Activated CD4-positive, alpha-beta T cell treated with anti-CD3 and anti-CD28 coated beads for 36 hours (primary cell): ENCODE measurements around the gene KCNT2. TPM values are rescaled to one million over a fixed set of nuclear protein-coding genes. Genes with fewer than 3 reads are reported as not detected.

Experiments
- ATAC-seq: fragments of 200-7000 bp; cut with Tn5 transposase; one replicate; pipeline ENCODE4 v1.10.0; 2021; ENCODE audit warnings: mild to moderate bottlenecking, moderate library complexity
- CTCF ChIA-PET: fragments of 350-600 bp; sonication (Branson Sonifier 250); formaldehyde crosslinking; loops from one replicate; lab custom pipeline; 2021; ENCODE audit warnings: antibody characterized with exemption; lab: Charles Lee
- POLR2A ChIA-PET: fragments of 350-600 bp; sonication (Branson Sonifier 250); formaldehyde crosslinking; loops from one replicate; lab custom pipeline; 2021; ENCODE audit warnings: antibody characterized with exemption, inconsistent platforms; lab: Charles Lee
- DNase-seq: peaks from one replicate; pipeline ENCODE4 v3.0.0-alpha.2; 2020
- H3K27ac Mint-ChIP-seq: one replicate; pipeline ENCODE4 v1.8.0; 2021; ENCODE audit warnings: mixed read lengths
- H3K27me3 Mint-ChIP-seq: one replicate; pipeline ENCODE4 v1.8.0; 2021; ENCODE audit warnings: mixed read lengths
- H3K36me3 Mint-ChIP-seq: one replicate; pipeline ENCODE4 v1.8.0; 2021; ENCODE audit warnings: low read depth, mixed read lengths
- H3K4me1 Mint-ChIP-seq: one replicate; pipeline ENCODE4 v1.8.0; 2021; ENCODE audit warnings: mixed read lengths
- H3K4me3 Mint-ChIP-seq: one replicate; pipeline ENCODE4 v1.8.0; 2021; ENCODE audit warnings: mild to moderate bottlenecking, moderate library complexity, mixed read lengths
- H3K9me3 Mint-ChIP-seq: one replicate; pipeline ENCODE4 v1.8.0; 2021; ENCODE audit warnings: low read depth, mixed read lengths
- intact Hi-C, 2 experiments: fragments of 100-400 bp; cut with DNase I in 1 of 2; cut with micrococcal nuclease in 1 of 2; formaldehyde crosslinking; loops; one replicate each; pipeline versions ENCODE4 v1.14.2 to v1.15.1; 2022 to 2024; cut with DNase I, micrococcal nuclease
- total RNA-seq, 2 experiments: library from RNA; stranded (reverse); gene quantifications; one replicate each; pipeline ENCODE4 v1.2.3, GENCODE V29; 2021

KCNT2 gene
- total RNA-seq, 2 experiments from 2014 or later: 0.05 to 0.09 TPM

- no peak overlapping the region for H3K4me3 Mint-ChIP-seq
- H3K36me3 Mint-ChIP-seq: no peaks in the 10 kb centered on the region
- intact Hi-C loops: no loop called here
- ATAC-seq (no peak), DNase-seq (no peak)
- H3K27me3 Mint-ChIP-seq: no peaks in the 10 kb centered on the region
- ChIA-PET POLR2A (no interaction called here), CTCF (interaction anchor here (0.6 to 0.8 kb wide), 2 partner anchors 99 to 688 kb away, joined by 3 to 4 read pairs; no protein-coding TSS in a partner anchor)
- no peaks in the 10 kb centered on the region for H3K4me1 Mint-ChIP-seq
- H3K9me3 Mint-ChIP-seq: no peaks in the 10 kb centered on the region
- no peak overlapping the region for H3K27ac Mint-ChIP-seq
These were observed 225.9 kb downstream of the KCNT2 start for GRCh38 chr1:196382383-196382782.

GRCh38 chr1:196381544-196381943, 226.7 kb downstream of the KCNT2 start:
- H3K4me3 Mint-ChIP-seq: no peak overlapping the region
- H3K9me3 Mint-ChIP-seq: no peaks in the 10 kb centered on the region
- no peaks in the 10 kb centered on the region for H3K4me1 Mint-ChIP-seq
- DNase-seq (no peak), ATAC-seq (no peak)
- ChIA-PET POLR2A (no interaction called here), CTCF (no interaction called here)
- intact Hi-C loops: no loop called here
- no peak overlapping the region for H3K27ac Mint-ChIP-seq
- no peaks in the 10 kb centered on the region for H3K27me3 Mint-ChIP-seq
- no peaks in the 10 kb centered on the region for H3K36me3 Mint-ChIP-seq

- ChIA-PET POLR2A (no interaction called here), CTCF (interaction anchor here (0.6 kb wide), 1 partner anchor 276 kb away, joined by 3 read pairs; no protein-coding TSS in a partner anchor)
- no peak for ATAC-seq
- Mint-ChIP-seq H3K27ac (no peak overlapping the region), H3K27me3 (no peaks in the 10 kb centered on the region), H3K4me1 (no peaks in the 10 kb centered on the region), H3K9me3 (no peaks in the 10 kb centered on the region), H3K36me3 (no peaks in the 10 kb centered on the region), H3K4me3 (no peak overlapping the region)
- no peak for DNase-seq
- intact Hi-C loops: no loop called here
These were observed 227.9 kb downstream of the KCNT2 start for GRCh38 chr1:196380316-196380715.

GRCh38 chr1:196377811-196378210, 230.4 kb downstream of the KCNT2 start:
- H3K27ac Mint-ChIP-seq: no peak overlapping the region
- no peaks in the 10 kb centered on the region for H3K27me3 Mint-ChIP-seq
- ATAC-seq: no peak
- no peaks in the 10 kb centered on the region for H3K4me1 Mint-ChIP-seq
- H3K9me3 Mint-ChIP-seq: no peaks in the 10 kb centered on the region
- CTCF ChIA-PET: no interaction called here
- H3K4me3 Mint-ChIP-seq: no peak overlapping the region
- POLR2A ChIA-PET: no interaction called here
- intact Hi-C loops: no loop called here
- no peak for DNase-seq
- no peaks in the 10 kb centered on the region for H3K36me3 Mint-ChIP-seq

- Mint-ChIP-seq H3K36me3 (no peaks in the 10 kb centered on the region), H3K27me3 (no peaks in the 10 kb centered on the region), H3K4me3 (no peak overlapping the region), H3K9me3 (no peaks in the 10 kb centered on the region), H3K4me1 (no peaks in the 10 kb centered on the region), H3K27ac (no peak overlapping the region)
- CTCF ChIA-PET: interaction anchor here (1.1 kb wide), 1 partner anchor 31 kb away, joined by 4 read pairs; no protein-coding TSS in a partner anchor
- no peak for DNase-seq
- no peak for ATAC-seq
- intact Hi-C loops: no loop called here
- POLR2A ChIA-PET: no interaction called here
These were observed 231.5 kb downstream of the KCNT2 start for GRCh38 chr1:196376630-196377328.

- Mint-ChIP-seq H3K27me3 (no peaks in the 10 kb centered on the region), H3K4me1 (no peaks in the 10 kb centered on the region), H3K9me3 (no peaks in the 10 kb centered on the region), H3K27ac (no peak overlapping the region), H3K4me3 (no peak overlapping the region), H3K36me3 (no peaks in the 10 kb centered on the region)
- ChIA-PET POLR2A (no interaction called here), CTCF (interaction anchor here (0.9 kb wide), 2 partner anchors 23 to 228 kb away, joined by 3 read pairs; no protein-coding TSS in a partner anchor)
- DNase-seq: no peak
- no peak for ATAC-seq
- intact Hi-C loops: loop anchor here in 1 of 2 experiments (5.0 kb wide), 1 partner anchor 226 kb away; no protein-coding TSS in a partner anchor
These were observed 234.4 kb downstream of the KCNT2 start for GRCh38 chr1:196373798-196374197.

- POLR2A ChIA-PET: no interaction called here
- no peak for DNase-seq
- Mint-ChIP-seq H3K9me3 (no peaks in the 10 kb centered on the region), H3K27me3 (no peaks in the 10 kb centered on the region), H3K36me3 (no peaks in the 10 kb centered on the region), H3K4me3 (no peak overlapping the region), H3K27ac (no peak overlapping the region), H3K4me1 (no peaks in the 10 kb centered on the region)
- intact Hi-C loops: loop anchor here in 1 of 2 experiments (5.0 kb wide), 1 partner anchor 226 kb away; no protein-coding TSS in a partner anchor
- CTCF ChIA-PET: interaction anchor here (1.5 kb wide), 1 partner anchor 17 kb away, joined by 10 read pairs; no protein-coding TSS in a partner anchor
- no peak for ATAC-seq
These were observed 235.2 kb downstream of the KCNT2 start for GRCh38 chr1:196372896-196373536.

GRCh38 chr1:196367838-196368237, 240.4 kb downstream of the KCNT2 start:
- no peaks in the 10 kb centered on the region for H3K27me3 Mint-ChIP-seq
- H3K36me3 Mint-ChIP-seq: no peaks in the 10 kb centered on the region
- no peak overlapping the region for H3K4me3 Mint-ChIP-seq
- ChIA-PET CTCF (no interaction called here), POLR2A (no interaction called here)
- DNase-seq (no peak), ATAC-seq (no peak)
- intact Hi-C loops: no loop called here
- H3K27ac Mint-ChIP-seq: no peak overlapping the region
- H3K9me3 Mint-ChIP-seq: no peaks in the 10 kb centered on the region
- no peaks in the 10 kb centered on the region for H3K4me1 Mint-ChIP-seq

GRCh38 chr1:196366817-196367495, 241.3 kb downstream of the KCNT2 start:
- H3K27me3 Mint-ChIP-seq: no peaks in the 10 kb centered on the region
- ATAC-seq: no peak
- intact Hi-C loops: no loop called here
- ChIA-PET POLR2A (no interaction called here), CTCF (no interaction called here)
- no peaks in the 10 kb centered on the region for H3K9me3 Mint-ChIP-seq
- H3K27ac Mint-ChIP-seq: no peak overlapping the region
- no peak overlapping the region for H3K4me3 Mint-ChIP-seq
- no peaks in the 10 kb centered on the region for H3K4me1 Mint-ChIP-seq
- DNase-seq: no peak
- H3K36me3 Mint-ChIP-seq: no peaks in the 10 kb centered on the region

GRCh38 chr1:196361112-196361714, 247.0 kb downstream of the KCNT2 start:
- no peak overlapping the region for H3K27ac Mint-ChIP-seq
- H3K4me3 Mint-ChIP-seq: no peak overlapping the region
- H3K36me3 Mint-ChIP-seq: no peaks in the 10 kb centered on the region
- no peaks in the 10 kb centered on the region for H3K27me3 Mint-ChIP-seq
- no peak for ATAC-seq
- no peaks in the 10 kb centered on the region for H3K4me1 Mint-ChIP-seq
- ChIA-PET POLR2A (no interaction called here), CTCF (no interaction called here)
- intact Hi-C loops: no loop called here
- H3K9me3 Mint-ChIP-seq: no peaks in the 10 kb centered on the region
- DNase-seq: no peak

- no peak overlapping the region for H3K4me3 Mint-ChIP-seq
- CTCF ChIA-PET: interaction anchor here (1.0 kb wide), 1 partner anchor 10 kb away, joined by 6 read pairs; no protein-coding TSS in a partner anchor
- H3K27ac Mint-ChIP-seq: no peak overlapping the region
- ATAC-seq: no peak
- no peak for DNase-seq
- POLR2A ChIA-PET: no interaction called here
- no peaks in the 10 kb centered on the region for H3K4me1 Mint-ChIP-seq
- H3K9me3 Mint-ChIP-seq: no peaks in the 10 kb centered on the region
- intact Hi-C loops: loop anchor here in 1 of 2 experiments (5.0 kb wide), 1 partner anchor 304 kb away; no protein-coding TSS in a partner anchor
- no peaks in the 10 kb centered on the region for H3K27me3 Mint-ChIP-seq
- no peaks in the 10 kb centered on the region for H3K36me3 Mint-ChIP-seq
These were observed 250.3 kb downstream of the KCNT2 start for GRCh38 chr1:196357913-196358312.
